ENCODE results near the gene IL4I1. TPM values are rescaled to one million over a fixed set of nuclear protein-coding genes. Genes with fewer than 3 reads are reported as not detected.
A peak's percentile ranks its signal among the peaks of the same experiment; 100 is the strongest.

Gene IL4I1
- total and polyA plus RNA-seq, 4 donors = 3.6 to 21.2 (median 3.8) TPM

- Histone ChIP-seq H3K36me3 (ENCODE audit: control insufficient read depth in 4 of 4, insufficient read depth in 4 of 4, low read length in 4 of 4) (peaks cover 0 to 22% (median 12%) of the 10 kb centered on the region in 4 donors), H3K27ac (ENCODE audit: low read depth in 1 of 2, low read length in 1 of 2) (no peak overlapping the region), H3K27me3 (ENCODE audit: control insufficient read depth in 3 of 3, insufficient read depth in 3 of 3, low read length in 2 of 3) (peaks cover 0 to 2% (median 0%) of the 10 kb centered on the region in 3 donors), H3K9me3 (ENCODE audit: control insufficient read depth in 4 of 4, insufficient read depth in 3 of 4, low read length in 3 of 4) (no peaks in the 10 kb centered on the region), H3K4me1 (ENCODE audit: control insufficient read depth in 5 of 5, insufficient read depth in 5 of 5, low read length in 5 of 5) (peaks cover 0 to 11% (median 0%) of the 10 kb centered on the region in 5 donors), H3K4me3 (no peak overlapping the region), H3K9ac (ENCODE audit: insufficient read depth in 1 of 2, low read length in 2 of 2) (no peak overlapping the region)
- WGBS, 2 donors = 84 to 89% methylated on average over 18 of the region's 18 CpGs
- DNase-seq (no peak), ATAC-seq (ENCODE audit: insufficient read depth, low FRiP score) (no peak)
- TF ChIP-seq CTCF (IDR thresholded peaks at IDR 0.05; ENCODE audit: control extremely low read depth, extremely low read depth) = no peak
Measured at GRCh38 chr19:49888510-49888824, 8.2 kb downstream of the IL4I1 start.

- H3K27me3 ChIP-seq (ENCODE audit: control insufficient read depth in 3 of 3, insufficient read depth in 3 of 3, low read length in 2 of 3) = peaks cover 0 to 2% (median 0%) of the 10 kb centered on the region in 3 donors
- no peak for TF ChIP-seq CTCF (IDR thresholded peaks at IDR 0.05; ENCODE audit: control extremely low read depth, extremely low read depth)
- H3K36me3 ChIP-seq (ENCODE audit: control insufficient read depth in 4 of 4, insufficient read depth in 4 of 4, low read length in 4 of 4) = peaks cover 4 to 28% (median 17%) of the 10 kb centered on the region in 4 donors
- no peak overlapping the region for H3K4me3 ChIP-seq
- no peak overlapping the region for H3K27ac ChIP-seq (ENCODE audit: low read depth in 1 of 2, low read length in 1 of 2)
- no peak overlapping the region for H3K9ac ChIP-seq (ENCODE audit: insufficient read depth in 1 of 2, low read length in 2 of 2)
- H3K9me3 ChIP-seq (ENCODE audit: control insufficient read depth in 4 of 4, insufficient read depth in 3 of 4, low read length in 3 of 4) = peaks cover 0 to 2% (median 0%) of the 10 kb centered on the region in 4 donors
- H3K4me1 ChIP-seq (ENCODE audit: control insufficient read depth in 5 of 5, insufficient read depth in 5 of 5, low read length in 5 of 5) = peaks cover 0 to 11% (median 0%) of the 10 kb centered on the region in 5 donors
- 73 to 79% methylated on average over 52 to 54 of the region's 54 CpGs for WGBS, 2 donors
- peak in 1 of 3 donors; percentile 38 for DNase-seq
- no peak for ATAC-seq (ENCODE audit: insufficient read depth, low FRiP score)
Measured at GRCh38 chr19:49887665-49888509, 8.8 kb downstream of the IL4I1 start.

GRCh38 chr19:49887037-49887664 is 9.5 kb downstream of the IL4I1 start:
- Histone ChIP-seq H3K27me3 (ENCODE audit: control insufficient read depth in 3 of 3, insufficient read depth in 3 of 3, low read length in 2 of 3) (no peaks in the 10 kb centered on the region), H3K9ac (ENCODE audit: insufficient read depth in 1 of 2, low read length in 2 of 2) (no peak overlapping the region), H3K9me3 (ENCODE audit: control insufficient read depth in 4 of 4, insufficient read depth in 3 of 4, low read length in 3 of 4) (peaks cover 0 to 2% (median 0%) of the 10 kb centered on the region in 4 donors), H3K27ac (ENCODE audit: low read depth in 1 of 2, low read length in 1 of 2) (no peak overlapping the region), H3K4me1 (ENCODE audit: control insufficient read depth in 5 of 5, insufficient read depth in 5 of 5, low read length in 5 of 5) (peaks cover 0 to 11% (median 0%) of the 10 kb centered on the region in 5 donors), H3K36me3 (ENCODE audit: control insufficient read depth in 4 of 4, insufficient read depth in 4 of 4, low read length in 4 of 4) (peaks cover 11 to 36% (median 22%) of the 10 kb centered on the region in 4 donors), H3K4me3 (no peak overlapping the region)
- 65 to 67% methylated on average over 23 of the region's 23 CpGs for WGBS, 2 donors
- no peak for TF ChIP-seq CTCF (IDR thresholded peaks at IDR 0.05; ENCODE audit: control extremely low read depth, extremely low read depth)
- ATAC-seq (ENCODE audit: insufficient read depth, low FRiP score) (no peak), DNase-seq (peak in 2 of 3 donors; percentile 30 to 39)
